ENCODE results near the gene GNG3.

GNG3 gene

DNA sequence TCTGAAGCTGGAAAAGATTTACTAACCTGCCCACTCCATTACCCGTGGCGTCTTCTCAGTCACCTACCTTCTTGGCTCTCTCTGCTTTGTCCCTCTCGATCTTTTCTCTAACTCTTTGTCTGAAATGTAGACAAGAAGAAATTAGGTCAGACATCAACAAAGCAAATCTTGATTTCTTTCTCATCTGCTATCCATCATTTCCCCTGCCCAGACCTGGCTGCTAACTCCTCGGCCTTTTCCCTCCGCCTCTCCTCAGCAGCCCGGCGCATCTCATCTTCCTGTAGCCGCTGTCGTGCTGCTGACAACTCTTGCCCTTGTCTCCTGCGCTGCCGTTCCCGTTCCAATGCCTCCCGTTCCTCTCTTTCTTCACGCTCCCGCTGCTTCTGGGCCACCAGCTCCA is 29.8 kb upstream of the GNG3 start:
- no peak for TF ChIP-seq CTCF (IDR thresholded peaks at IDR 0.05; ENCODE audit: low read depth, low read length)
- peak overlapping the region; percentile 96 for H3K4me3 ChIP-seq (ENCODE audit: low read depth, low read length)

DNA sequence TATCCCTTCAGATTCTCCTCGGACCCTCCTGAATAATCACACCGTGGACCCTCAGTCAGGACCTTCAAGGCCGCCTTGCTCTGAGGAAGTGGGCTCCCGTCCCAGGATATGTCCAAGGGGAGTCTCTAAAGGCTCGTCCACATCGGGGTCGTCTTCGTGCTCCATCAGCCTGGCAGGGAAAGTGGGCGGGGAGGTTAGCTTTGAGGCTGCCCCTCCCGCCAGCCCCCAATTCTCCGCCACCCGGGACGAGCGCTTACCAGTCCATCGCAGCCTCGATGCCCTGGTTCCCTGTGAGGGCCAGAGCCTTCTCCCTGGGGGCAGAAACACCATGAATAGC is 29.1 kb upstream of the GNG3 start:
- H3K4me3 ChIP-seq (ENCODE audit: low read depth, low read length), result peak overlapping the region; percentile 96
- no peak for TF ChIP-seq CTCF (IDR thresholded peaks at IDR 0.05; ENCODE audit: low read depth, low read length)

DNA sequence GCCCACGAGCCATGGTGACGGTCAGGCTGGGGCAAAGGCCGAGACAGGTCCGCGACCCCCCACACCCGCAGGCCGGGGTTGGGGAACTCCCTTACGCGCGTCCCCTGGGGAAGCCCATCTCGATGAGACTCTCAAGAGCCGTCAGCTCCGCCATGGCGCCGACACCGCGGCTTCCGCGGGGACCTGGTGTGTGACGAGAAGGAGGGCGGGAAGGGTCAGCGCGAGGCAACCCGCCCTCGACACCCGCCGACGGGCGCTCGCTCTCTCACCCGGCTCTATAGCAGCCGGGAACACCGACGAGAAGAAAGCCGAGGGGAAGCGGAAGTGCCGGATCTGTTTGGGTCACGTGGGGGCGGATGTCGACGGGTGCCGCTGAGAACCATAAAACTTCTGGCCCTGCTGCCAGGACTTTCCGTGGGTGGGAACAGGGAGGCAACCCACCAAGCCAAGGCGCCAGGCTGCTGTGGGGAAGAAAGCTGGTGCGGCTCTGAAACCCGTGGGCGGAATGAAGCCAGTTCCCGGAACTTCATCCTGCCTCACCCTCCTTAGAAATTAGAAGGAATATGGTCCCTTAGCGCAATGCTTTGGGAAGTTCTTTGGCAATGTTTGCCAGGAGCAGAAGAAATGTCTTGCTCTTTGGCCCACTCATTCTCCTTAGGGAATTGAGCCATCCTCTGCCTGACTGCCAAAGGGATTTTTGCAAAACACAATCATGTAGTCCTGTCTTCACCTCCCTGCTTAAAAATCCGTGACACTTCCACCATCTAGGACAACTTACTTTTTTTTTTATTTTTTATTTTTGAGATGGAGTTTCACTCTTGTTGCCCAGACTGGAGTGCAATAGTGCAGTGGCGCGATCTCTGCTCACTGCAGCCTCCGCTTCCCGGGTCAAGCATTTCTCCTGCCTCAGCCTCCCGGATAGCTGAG is 28.4 kb upstream of the GNG3 start, which contains the start of gene UBXN1:
UBXN1 (minus strand) TSS at position 304 of the 927 bp plus-strand sequence; CDS start at position 154, 150 bp downstream.
- peak within 1 kb of the TSS; percentile 96 for H3K4me3 ChIP-seq (ENCODE audit: low read depth, low read length)

GRCh38 chr11:62680825-62681240 is 26.6 kb upstream of the GNG3 start:
- no peak overlapping the region for H3K4me3 ChIP-seq (ENCODE audit: low read depth, low read length)
- peak; percentile 54 for TF ChIP-seq CTCF (IDR thresholded peaks at IDR 0.05; ENCODE audit: low read depth, low read length)

More for the DNA sequence above, 28.4 kb upstream of the GNG3 start, which contains the start of gene UBXN1:
- TF ChIP-seq CTCF (IDR thresholded peaks at IDR 0.05; ENCODE audit: low read depth, low read length), result no peak

GRCh38 chr11:62682518-62682917 is 25.0 kb upstream of the GNG3 start:
- no peak overlapping the region for H3K4me3 ChIP-seq (ENCODE audit: low read depth, low read length)
- TF ChIP-seq CTCF (IDR thresholded peaks at IDR 0.05; ENCODE audit: low read depth, low read length), result no peak

DNA sequence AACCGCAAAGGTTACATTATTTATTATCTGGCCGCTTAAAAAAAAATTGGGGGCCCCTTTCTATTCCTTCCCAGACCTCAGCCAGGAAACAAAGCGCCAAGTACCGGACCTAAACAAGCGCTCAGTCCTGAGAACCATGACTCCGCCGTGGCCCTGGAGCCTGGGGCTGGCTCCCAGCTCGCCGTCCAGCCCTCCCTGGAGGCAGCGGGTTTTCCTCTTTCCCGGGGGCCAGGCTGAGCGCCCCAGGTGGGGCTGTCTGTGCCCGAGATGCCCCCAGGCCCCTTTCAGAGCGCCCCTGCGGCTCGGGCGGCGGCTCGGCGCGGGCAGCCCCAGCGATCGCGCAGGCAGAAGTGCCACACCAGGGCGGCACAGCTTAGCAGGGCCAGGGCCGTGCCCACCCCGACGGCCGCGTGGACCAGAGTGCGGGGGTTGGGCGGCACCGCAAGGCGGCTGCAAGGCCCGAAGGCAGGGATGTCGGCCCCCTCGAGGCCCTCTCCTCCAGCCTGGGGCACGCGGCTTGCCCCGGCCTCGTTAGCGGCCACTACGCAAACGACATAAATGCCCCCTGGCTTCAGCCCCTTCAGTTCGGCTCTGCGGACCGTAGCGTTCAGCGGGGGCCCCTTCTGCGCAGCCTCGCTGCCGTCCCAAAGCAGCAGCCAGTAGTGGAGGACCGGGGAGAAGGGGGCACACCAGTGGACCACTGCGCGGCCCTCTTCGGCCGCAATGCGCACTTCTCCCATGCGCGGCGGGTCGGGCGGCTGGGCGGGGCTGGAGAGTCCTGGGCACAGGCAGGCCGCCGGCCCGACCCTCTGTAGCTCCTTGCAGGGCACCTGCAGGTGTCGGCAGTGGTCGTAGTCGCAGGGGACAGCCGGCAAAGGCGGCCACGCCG is 19.7 kb upstream of the GNG3 start:
- TF ChIP-seq CTCF (IDR thresholded peaks at IDR 0.05; ENCODE audit: low read depth, low read length), result no peak
- 0 out of 2 replicates have a peak overlapping the region, but pooled peaks have one; percentile 2 for H3K4me3 ChIP-seq (ENCODE audit: low read depth, low read length)

All from WI38 (cell line).